Hepatocyte (in vitro differentiated cells): ENCODE data around the gene ALK.

Experiments
- CTCF ChIP-seq: fragments of 200-600 bp; sonication (generic); IDR thresholded peaks from 2 replicates; pipeline ENCODE4 v1.5.1; 2016; ENCODE audit warnings: antibody characterized with exemption, mild to moderate bottlenecking; ENCODE audit not compliant: poor library complexity
- EZH2 ChIP-seq: fragments of 200-600 bp; sonication (generic); IDR thresholded peaks from 2 replicates; pipeline ENCODE4 v1.6.1; 2016; ENCODE audit warnings: antibody characterized with exemption, mild to moderate bottlenecking, borderline replicate concordance

DNA sequence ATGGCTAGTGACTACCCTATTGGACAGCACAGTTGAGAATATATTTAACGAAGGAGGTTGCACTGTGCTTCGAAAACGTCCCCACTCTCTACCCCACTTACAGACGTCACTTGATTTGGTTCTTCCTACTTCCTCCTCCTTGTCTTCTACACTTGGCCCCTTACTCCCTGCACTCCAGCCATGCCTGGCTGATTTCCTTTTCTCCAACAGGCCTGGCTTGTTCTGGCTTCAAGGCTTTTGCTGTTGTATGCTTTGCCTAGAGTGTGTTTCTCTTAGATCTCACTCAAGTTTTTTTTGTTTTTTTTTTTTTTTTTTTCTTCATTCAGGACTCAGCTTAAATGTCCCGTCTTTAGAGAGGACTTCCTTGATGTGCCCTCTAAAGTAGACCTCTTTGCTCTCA lies 469.4 kb downstream of the ALK start:
- no peak for TF ChIP-seq EZH2
- no peak for TF ChIP-seq CTCF
